Spleen (tissue), 11 donors: ENCODE measurements around the gene INF2. TPM values are rescaled to one million over a fixed set of nuclear protein-coding genes. Genes with fewer than 3 reads are reported as not detected.
"Not testable (repeated sequence)": the region's sequence is repeated elsewhere in the genome, so short reads cannot be mapped to it uniquely, and the experiment has no call there.

Source experiments
- DNase-seq: peaks from one replicate; pipeline ENCODE4 v3.0.0-alpha.2; 2020
- H3K27ac ChIP-seq, 8 donors: fragments of 200-600 bp; sonication (generic) in 7 of 8; 1 replicate in 4 of 8; 2 replicates in 4 of 8; pipeline versions ENCODE4 v1.5.0 to v1.8.0; 2016 to 2021; ENCODE audit warnings: inconsistent platforms in 4 of 8, mild to moderate bottlenecking in 4 of 8, moderate library complexity in 1 of 8
- H3K27me3 ChIP-seq, 7 donors: fragments of 200-600 bp; sonication (generic) in 6 of 7; replicated peaks in 1 of 7; 1 replicate in 4 of 7; 2 replicates in 3 of 7; pipeline versions ENCODE4 v1.5.0 to v1.8.0; 2016 to 2021; ENCODE audit warnings: inconsistent platforms in 3 of 7, mild to moderate bottlenecking in 1 of 7
- H3K36me3 ChIP-seq, 6 donors: fragments of 200-600 bp; sonication (generic) in 5 of 6; 1 replicate in 4 of 6; 2 replicates in 2 of 6; pipeline versions ENCODE4 v1.5.0 to v1.8.0; 2016 to 2021; ENCODE audit warnings: inconsistent platforms in 2 of 6
- H3K4me1 ChIP-seq, 6 donors: fragments of 200-600 bp; sonication (generic) in 5 of 6; 1 replicate in 3 of 6; 2 replicates in 3 of 6; pipeline versions ENCODE4 v1.5.0 to v1.8.0; 2016 to 2021; ENCODE audit warnings: inconsistent platforms in 3 of 6
- H3K4me3 ChIP-seq, 8 donors: fragments of 200-600 bp; sonication (generic) in 7 of 8; 1 replicate in 4 of 8; 2 replicates in 4 of 8; pipeline versions ENCODE4 v1.5.0 to v1.8.0; 2016 to 2021; ENCODE audit warnings: inconsistent platforms in 4 of 8, mild to moderate bottlenecking in 4 of 8, moderate library complexity in 2 of 8
- H3K9me3 ChIP-seq, 8 donors: fragments of 200-600 bp; sonication (generic) in 7 of 8; 1 replicate in 4 of 8; 2 replicates in 4 of 8; pipeline versions ENCODE4 v1.5.0 to v1.8.0; 2016 to 2021; ENCODE audit warnings: inconsistent platforms in 4 of 8
- POLR2A ChIP-seq, 3 donors: fragments of 450-650 bp; IDR thresholded peaks; one replicate each; pipeline ENCODE4 v1.5.1; 2017; ENCODE audit warnings: antibody characterized with exemption in 3 of 3, mild to moderate bottlenecking in 1 of 3
- POLR2AphosphoS5 ChIP-seq, 3 donors: sonication (generic); formaldehyde crosslinking; IDR thresholded peaks; one replicate each; pipeline ENCODE4 v1.5.1; 2017; ENCODE audit warnings: antibody characterized with exemption in 3 of 3
- WGBS, 5 donors: extraction: QIAGEN DNeasy Blood & Tissue Kit in 3 of 5; methylation state at CpG; one replicate each; pipeline versions ENCODE4 v1.1.5 to v1.1.7; 2013 to 2018; 5-methylcytosine and 5-hydroxymethylcytosine counted together
- intact Hi-C: fragments of 100-400 bp; cut with DNase I; formaldehyde crosslinking; loops from one replicate; pipeline ENCODE4 v1.15.0; 2023; ENCODE audit warnings: low total_unique reads
- polyA plus RNA-seq, 3 donors: library from polyadenylated mRNA; stranded (reverse); fragments of 200-250 nt; gene quantifications; one replicate each; pipeline ENCODE4 v1.2.1, GENCODE V29; 2013
- total RNA-seq, 7 donors: library from RNA; depleted of rRNA in 3 of 7; stranded (reverse); fragments of >200 nt in 3 of 7; fragmentation: NEBNext Ultra II Directional in 4 of 7; extraction: Animal tissue kit (Norgen Biotek cat#: 25700) in 4 of 7; gene quantifications; one replicate each; pipeline versions ENCODE4 v1.1.0 to v1.2.1, GENCODE V29; 2016 to 2021
- TF ChIP-seq, protein P1 (sequence below), 11 experiments: fragments of 200-600 bp in 7 of 11; fragments of 450-650 bp in 4 of 11; sonication (generic) in 4 of 11; IDR thresholded peaks in 8 of 11; conservative IDR thresholded peaks in 3 of 11; 1 replicate in 7 of 11; 2 replicates in 4 of 11; pipeline versions ENCODE4 v1.4.0 to v1.8.0; 2016 to 2021; ENCODE audit warnings: antibody characterized with exemption in 11 of 11, inconsistent platforms in 4 of 11, mild to moderate bottlenecking in 1 of 11
- donor health status: healthy with polysubstance abuse.
- donor health status: DM: no; HTN: no; CAD: no; lungs with moderate emphysema.
- donor health status: DM: no; HTN: no; CAD: no.
- donor health status: Bipolar disorder and iron deficiency.
- donor health status: healthy.
- donor health status: DM: no; HTN: no; CAD: no.
- donor health status: DM: yes; HTN: yes; CAD: no.

Gene INF2
- total and polyA plus RNA-seq, 10 donors = 56.6 to 120 (median 98.6) TPM

DNA sequence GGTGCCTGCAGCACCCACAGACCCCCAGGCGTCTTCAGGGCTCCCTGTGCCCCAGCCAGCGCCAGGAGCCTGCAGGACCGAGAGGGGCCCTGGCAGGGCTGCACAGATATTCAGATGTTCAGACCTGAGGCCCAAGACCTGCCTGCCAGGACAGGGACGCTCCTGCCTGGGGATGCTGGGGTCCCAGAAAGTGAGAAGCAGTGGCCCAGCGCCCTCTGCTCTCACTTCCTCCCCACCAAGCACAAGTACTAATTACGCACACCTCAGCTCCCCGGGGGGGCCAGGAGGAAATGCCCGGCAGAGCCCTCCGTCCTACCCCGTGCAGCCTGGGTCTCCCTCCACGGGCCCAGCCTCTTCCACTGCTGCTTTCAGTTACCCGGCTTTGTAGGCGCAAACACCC lies 28.8 kb upstream of the INF2 start:
- TF ChIP-seq POLR2AphosphoS5 (IDR thresholded peaks at IDR 0.05) (peak; percentile 70 to 79 (median 73)), POLR2A (IDR thresholded peaks at IDR 0.05) (no peak)
- DNase-seq = peak; percentile 93
- peaks cover 0 to 26% (median 5%) of the 10 kb centered on the region in 7 donors for H3K27me3 ChIP-seq
- intact Hi-C loops = no loop called here
- H3K4me1 ChIP-seq = peaks cover 15 to 69% (median 57%) of the 10 kb centered on the region in 6 donors
- peak overlapping the region in 7 of 8 donors; percentile 45 to 93 (median 81) for H3K27ac ChIP-seq
- WGBS, 5 donors = 28 to 45% (median 36%) methylated on average over 8 to 13 of the region's 13 CpGs
- H3K4me3 ChIP-seq = peak overlapping the region in 4 of 8 donors; percentile 6 to 57 (median 13)
- H3K36me3 ChIP-seq = no peaks in the 10 kb centered on the region
- H3K9me3 ChIP-seq = peaks cover 0 to 3% (median 0%) of the 10 kb centered on the region in 8 donors

DNA sequence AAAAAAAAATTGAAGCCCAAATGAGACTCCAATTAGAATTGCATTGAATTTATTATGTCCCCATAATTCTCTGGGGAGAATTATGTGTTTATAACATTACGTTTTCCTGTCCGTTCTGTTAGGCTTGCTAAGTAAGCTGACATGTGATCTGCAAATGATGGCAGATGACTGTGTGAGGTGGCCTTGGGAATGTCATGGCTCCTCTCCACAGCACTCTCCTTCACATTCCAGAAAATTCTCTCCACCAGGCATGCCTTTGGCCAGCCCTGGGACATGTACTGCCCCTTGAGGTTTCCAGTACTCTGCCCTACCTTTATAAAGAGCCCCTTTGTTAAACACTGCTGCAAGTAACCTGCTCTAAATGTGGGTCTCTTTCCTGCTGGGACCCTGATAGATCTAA lies 28.3 kb upstream of the INF2 start:
- Histone ChIP-seq H3K4me1 (peaks cover 20 to 69% (median 57%) of the 10 kb centered on the region in 6 donors), H3K4me3 (peak overlapping the region in 2 of 8 donors; percentile 6 to 19), H3K36me3 (no peaks in the 10 kb centered on the region), H3K9me3 (peaks cover 0 to 3% (median 0%) of the 10 kb centered on the region in 8 donors), H3K27me3 (peaks cover 0 to 29% (median 5%) of the 10 kb centered on the region in 7 donors), H3K27ac (peak overlapping the region in 7 of 8 donors; percentile 26 to 93 (median 81))
- no peak for DNase-seq
- intact Hi-C loops = no loop called here
- TF ChIP-seq POLR2AphosphoS5 (IDR thresholded peaks at IDR 0.05) (no peak), POLR2A (IDR thresholded peaks at IDR 0.05) (no peak)
- TF ChIP-seq, protein P1, sequence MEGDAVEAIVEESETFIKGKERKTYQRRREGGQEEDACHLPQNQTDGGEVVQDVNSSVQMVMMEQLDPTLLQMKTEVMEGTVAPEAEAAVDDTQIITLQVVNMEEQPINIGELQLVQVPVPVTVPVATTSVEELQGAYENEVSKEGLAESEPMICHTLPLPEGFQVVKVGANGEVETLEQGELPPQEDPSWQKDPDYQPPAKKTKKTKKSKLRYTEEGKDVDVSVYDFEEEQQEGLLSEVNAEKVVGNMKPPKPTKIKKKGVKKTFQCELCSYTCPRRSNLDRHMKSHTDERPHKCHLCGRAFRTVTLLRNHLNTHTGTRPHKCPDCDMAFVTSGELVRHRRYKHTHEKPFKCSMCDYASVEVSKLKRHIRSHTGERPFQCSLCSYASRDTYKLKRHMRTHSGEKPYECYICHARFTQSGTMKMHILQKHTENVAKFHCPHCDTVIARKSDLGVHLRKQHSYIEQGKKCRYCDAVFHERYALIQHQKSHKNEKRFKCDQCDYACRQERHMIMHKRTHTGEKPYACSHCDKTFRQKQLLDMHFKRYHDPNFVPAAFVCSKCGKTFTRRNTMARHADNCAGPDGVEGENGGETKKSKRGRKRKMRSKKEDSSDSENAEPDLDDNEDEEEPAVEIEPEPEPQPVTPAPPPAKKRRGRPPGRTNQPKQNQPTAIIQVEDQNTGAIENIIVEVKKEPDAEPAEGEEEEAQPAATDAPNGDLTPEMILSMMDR (IDR thresholded peaks at IDR 0.05 in 8 of 11, conservative IDR thresholded peaks at IDR 0.05 in 3 of 11) = no peak
- WGBS, 5 donors = 51 to 78% (median 69%) methylated on average over 2 of the region's 2 CpGs

DNA sequence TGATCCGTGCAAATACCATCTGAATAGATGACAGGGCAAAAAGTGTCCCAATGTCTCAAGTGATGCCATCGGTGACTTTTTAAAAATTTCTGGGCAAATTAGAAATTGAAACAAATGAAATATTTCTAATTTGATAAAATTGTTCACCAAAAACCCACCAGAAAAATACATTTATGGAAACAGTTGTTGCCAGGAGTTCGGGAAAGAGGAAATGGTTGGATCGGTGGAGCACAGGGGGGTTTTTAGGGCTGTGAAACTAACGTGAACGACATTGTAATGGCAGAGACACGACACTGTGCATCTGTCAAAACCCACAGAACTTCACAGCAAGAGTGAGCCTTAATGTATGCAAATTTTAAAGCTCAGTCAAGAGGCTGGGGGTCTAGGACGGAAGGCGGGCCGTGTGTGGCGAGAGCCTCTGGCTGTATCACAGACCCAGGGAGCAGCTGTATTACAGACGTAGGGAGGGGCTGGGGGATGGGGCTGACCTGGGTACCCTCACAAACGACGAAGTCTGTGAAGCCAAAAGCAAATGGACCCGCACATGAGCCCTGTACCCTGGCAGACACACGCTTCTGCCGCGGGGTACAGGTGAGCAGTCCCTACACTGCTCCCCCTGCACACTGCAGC lies 27.8 kb upstream of the INF2 start:
- Histone ChIP-seq H3K27me3 (peaks cover 0 to 32% (median 5%) of the 10 kb centered on the region in 7 donors), H3K4me1 (peaks cover 22 to 69% (median 55%) of the 10 kb centered on the region in 6 donors), H3K27ac (peak overlapping the region in 7 of 8 donors; percentile 26 to 93 (median 81))
- H3K9me3 ChIP-seq, H3K36me3 ChIP-seq, intact Hi-C loops, H3K4me3 ChIP-seq: not testable (repeated sequence)
- peak; percentile 79 for DNase-seq
- WGBS, 5 donors = 58 to 84% (median 81%) methylated on average over 11 to 18 of the region's 18 CpGs

- intact Hi-C loops, H3K36me3 ChIP-seq, H3K9me3 ChIP-seq, H3K4me3 ChIP-seq: not testable (repeated sequence)
- Histone ChIP-seq H3K4me1 (peaks cover 22 to 60% (median 47%) of the 10 kb centered on the region in 6 donors), H3K27ac (peak overlapping the region in 4 of 8 donors; percentile 15 to 93 (median 82)), H3K27me3 (peaks cover 0 to 32% (median 5%) of the 10 kb centered on the region in 7 donors)
- 88 to 94% (median 90%) methylated on average over 13 to 18 of the region's 18 CpGs for WGBS, 5 donors
- DNase-seq = peak; percentile 71
Measured at GRCh38 chr14:104662472-104662871, 26.9 kb upstream of the INF2 start.

DNA sequence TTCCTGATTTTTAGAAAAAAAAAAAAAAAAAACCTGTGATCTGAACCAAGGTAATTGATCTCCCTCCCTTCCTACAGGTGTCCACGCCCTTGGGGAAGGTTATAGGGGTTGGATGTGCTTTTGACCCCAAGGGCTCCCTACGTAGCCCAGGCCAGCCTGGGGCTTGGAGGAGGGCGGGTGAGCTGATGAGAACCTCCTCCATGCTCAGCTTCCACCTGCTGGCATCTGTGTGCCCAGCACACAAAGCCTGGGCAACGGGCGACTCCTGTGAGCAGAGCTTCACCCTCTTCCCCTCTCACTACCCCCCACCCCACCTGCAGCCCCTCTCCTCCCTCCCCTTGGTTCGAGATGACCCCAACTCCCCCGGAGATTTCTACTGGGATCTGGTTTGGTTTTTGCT lies 25.3 kb upstream of the INF2 start:
- H3K4me3 ChIP-seq = no peak overlapping the region
- no peak overlapping the region for H3K27ac ChIP-seq
- H3K27me3 ChIP-seq = peaks cover 0 to 32% (median 5%) of the 10 kb centered on the region in 7 donors
- H3K9me3 ChIP-seq = peaks cover 0 to 3% (median 0%) of the 10 kb centered on the region in 8 donors
- no peak for TF ChIP-seq POLR2AphosphoS5 (IDR thresholded peaks at IDR 0.05)
- TF ChIP-seq POLR2A (IDR thresholded peaks at IDR 0.05) = no peak
- TF ChIP-seq, protein P1 (IDR thresholded peaks at IDR 0.05 in 8 of 11, conservative IDR thresholded peaks at IDR 0.05 in 3 of 11) = no peak
- 77 to 85% (median 82%) methylated on average over 7 of the region's 7 CpGs for WGBS, 5 donors
- no peaks in the 10 kb centered on the region for H3K36me3 ChIP-seq
- intact Hi-C loops = no loop called here
- peak; percentile 71 for DNase-seq
- H3K4me1 ChIP-seq = peaks cover 21 to 44% (median 34%) of the 10 kb centered on the region in 6 donors
